ENCODE data around the gene RNF150. TPM values are rescaled to one million over a fixed set of nuclear protein-coding genes. Genes with fewer than 3 reads are reported as not detected.
"Not testable (repeated sequence)": the region's sequence is repeated elsewhere in the genome, so short reads cannot be mapped to it uniquely, and the experiment has no call there.

The RNF150 gene
- total RNA-seq, 1 donor from 2014 or later: 13.2 TPM

DNA sequence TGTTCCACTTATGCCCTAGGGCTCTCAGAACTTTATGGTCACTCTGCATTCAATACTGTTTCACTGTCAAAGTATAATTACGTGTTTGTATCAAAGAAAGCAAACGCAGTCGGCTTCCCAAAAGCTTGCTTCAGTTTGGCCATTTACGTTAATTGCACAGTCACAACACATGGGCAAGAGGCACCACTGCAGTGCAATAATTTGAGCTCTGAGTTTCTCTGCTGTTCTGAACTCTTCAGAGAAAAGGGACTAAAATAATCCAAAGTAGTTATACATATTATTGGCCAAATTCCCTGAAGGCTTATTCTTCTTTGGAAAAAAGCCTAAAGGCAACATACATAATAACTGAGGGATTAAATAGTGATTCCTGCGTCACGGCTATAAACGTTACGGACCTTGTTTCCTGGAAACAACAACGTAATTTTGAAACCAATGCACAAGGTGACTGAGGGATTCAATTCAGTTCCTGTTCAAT lies 51.3 kb downstream of the RNF150 start:
- intact Hi-C loops (cut with DNase I): no loop called here
- DNase-seq (ENCODE audit: low spot score) (no peak), ATAC-seq (no peak)

- ATAC-seq: no peak
- intact Hi-C loops (cut with DNase I): no loop called here
- no peak for DNase-seq (ENCODE audit: low spot score)
These were observed 52.6 kb downstream of the RNF150 start for GRCh38 chr4:141080668-141081067.

DNA sequence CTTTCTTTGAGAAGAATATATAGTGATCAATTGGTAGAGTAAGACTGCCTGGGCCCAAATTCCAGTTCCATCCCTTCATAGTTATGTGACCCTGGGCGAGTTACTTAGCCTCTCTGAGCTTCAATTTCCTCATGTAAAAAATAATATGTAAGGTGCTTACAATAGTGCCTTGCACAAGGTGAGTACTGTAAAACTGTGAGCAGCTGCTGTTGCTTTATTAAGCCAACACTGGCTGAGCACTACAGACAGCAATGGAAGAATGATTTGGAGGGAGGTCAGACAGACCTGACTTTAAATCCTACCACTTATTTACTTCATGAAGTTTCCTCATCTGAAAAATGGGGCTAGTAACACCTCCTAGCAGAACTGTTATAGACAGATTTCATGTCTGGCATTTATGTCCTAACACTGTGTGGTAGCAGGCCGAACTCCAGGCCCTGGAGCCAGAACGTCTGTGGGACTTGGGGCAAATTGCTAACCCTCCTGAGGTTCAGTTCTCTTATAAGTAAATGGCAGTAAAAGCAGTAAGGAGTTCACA lies 53.8 kb downstream of the RNF150 start:
- intact Hi-C loops (cut with DNase I): no loop called here
- DNase-seq (ENCODE audit: low spot score): no peak
- ATAC-seq: no peak

GRCh38 chr4:141078871-141079270 lies 54.4 kb downstream of the RNF150 start:
- DNase-seq (ENCODE audit: low spot score) (no peak), ATAC-seq (no peak)
- intact Hi-C loops (cut with DNase I): no loop called here

DNA sequence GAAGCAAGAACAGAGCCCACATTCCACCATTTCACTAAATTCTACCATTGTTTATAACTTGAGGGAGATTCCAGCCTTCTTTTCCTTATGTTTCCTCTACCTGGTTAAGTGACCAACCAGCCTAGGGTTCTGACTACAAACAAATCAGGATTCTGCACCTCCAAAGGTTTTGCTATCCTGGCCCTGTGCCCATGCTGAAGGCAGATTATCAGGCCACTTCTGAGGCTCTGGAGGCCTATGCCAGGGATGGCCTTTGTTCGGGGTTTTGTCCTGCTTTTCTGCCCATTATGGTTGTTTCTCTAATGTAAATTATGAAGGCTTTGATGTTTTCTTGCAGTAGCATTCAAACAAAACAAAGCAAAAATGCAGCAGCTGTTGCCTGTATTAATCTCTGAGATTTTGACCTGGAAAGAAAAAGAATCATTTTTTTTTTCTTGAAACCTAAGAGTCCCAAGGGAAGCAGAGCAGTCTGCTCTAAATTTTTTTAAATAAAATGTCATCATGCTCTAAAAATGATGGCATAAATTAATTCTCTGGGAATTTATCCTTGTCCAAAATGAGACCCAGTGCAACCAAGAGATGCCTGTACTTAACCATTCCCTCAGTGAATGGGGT lies 55.6 kb downstream of the RNF150 start:
- ATAC-seq (no peak), DNase-seq (ENCODE audit: low spot score) (no peak)
- intact Hi-C loops (cut with DNase I): no loop called here

DNA sequence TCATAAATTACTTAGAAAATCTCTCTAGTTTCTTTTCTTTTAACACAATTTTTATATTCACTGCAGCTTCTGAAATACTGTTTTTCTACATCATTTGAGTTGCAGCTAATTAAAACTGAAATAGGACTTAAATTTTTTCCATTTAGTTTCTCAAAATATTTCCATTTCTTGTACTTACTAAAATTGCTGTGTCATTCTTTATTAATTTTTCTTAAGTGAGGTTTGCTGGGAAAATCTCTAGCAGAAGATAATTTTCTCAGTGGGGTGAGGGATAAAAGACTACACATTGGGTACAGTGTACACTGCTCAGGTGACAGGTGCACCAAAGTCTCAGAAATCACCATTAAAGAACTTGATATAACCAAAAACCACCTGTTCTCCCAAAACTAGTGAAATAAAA lies 57.7 kb downstream of the RNF150 start:
- intact Hi-C loops (cut with DNase I): no loop called here
- ATAC-seq (no peak), DNase-seq (ENCODE audit: low spot score) (no peak)

DNA sequence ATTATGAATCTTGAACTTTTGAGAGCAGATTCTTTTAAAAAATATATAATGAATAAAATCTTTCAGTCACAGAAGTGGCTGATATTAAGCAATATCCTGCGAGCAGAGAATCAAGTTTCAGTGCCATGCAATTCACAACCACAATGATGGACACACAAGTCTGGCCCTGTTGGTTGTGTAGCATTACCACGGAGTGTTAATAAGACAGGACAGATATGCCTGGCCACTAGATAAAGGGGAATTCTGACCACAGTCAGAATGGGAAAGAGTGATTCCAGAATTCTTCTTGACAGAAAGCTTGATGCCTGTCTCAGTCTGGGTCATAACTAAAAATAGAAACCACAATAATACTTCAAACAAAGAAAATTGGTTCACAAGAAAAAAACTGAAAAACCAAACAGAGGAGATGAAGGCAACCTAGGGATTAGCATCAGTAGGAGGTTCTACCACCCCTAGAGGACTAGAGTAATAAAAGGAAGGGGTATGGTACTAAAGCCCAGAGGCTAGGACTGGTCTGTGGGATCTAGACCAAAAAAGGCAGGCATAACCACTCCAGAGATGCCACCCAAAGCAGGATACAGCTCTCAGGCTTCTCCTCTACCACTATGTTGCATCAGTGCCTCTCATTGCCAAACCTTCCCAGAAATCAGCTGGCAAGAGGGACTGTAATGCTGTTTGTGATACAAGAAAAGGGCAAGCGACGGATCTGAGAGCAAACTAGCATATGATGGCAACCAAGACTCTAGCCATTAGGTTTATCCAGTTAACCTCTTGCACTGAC lies 59.0 kb downstream of the RNF150 start:
- intact Hi-C loops (cut with DNase I): no loop called here
- peak; percentile 30 for ATAC-seq
- no peak for DNase-seq (ENCODE audit: low spot score)

GRCh38 chr4:141066690-141067089 lies 66.6 kb downstream of the RNF150 start:
- DNase-seq (ENCODE audit: low spot score): no peak
- ATAC-seq: no peak
- intact Hi-C loops (cut with DNase I): no loop called here

DNA sequence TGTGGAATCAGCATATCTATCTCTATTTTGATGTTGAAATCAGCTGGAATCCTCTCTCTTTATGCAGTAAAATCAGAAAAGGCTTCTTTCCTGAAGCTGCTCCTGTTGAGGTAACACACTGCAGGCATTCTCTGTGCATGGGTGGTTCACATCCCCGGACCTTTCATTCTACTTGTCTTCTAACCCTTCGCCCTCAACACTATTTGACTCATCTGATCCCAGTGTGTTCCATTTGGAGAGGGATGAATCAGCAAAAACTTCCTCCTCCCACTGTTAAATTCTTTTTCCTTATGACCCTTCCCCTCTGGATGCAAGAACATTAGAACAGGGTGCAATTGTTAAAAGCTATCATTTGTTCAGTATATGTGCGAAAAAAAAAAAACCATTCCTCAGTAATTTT lies 67.4 kb downstream of the RNF150 start:
- ATAC-seq: no peak
- intact Hi-C loops (cut with DNase I): no loop called here
- no peak for DNase-seq (ENCODE audit: low spot score)

DNA sequence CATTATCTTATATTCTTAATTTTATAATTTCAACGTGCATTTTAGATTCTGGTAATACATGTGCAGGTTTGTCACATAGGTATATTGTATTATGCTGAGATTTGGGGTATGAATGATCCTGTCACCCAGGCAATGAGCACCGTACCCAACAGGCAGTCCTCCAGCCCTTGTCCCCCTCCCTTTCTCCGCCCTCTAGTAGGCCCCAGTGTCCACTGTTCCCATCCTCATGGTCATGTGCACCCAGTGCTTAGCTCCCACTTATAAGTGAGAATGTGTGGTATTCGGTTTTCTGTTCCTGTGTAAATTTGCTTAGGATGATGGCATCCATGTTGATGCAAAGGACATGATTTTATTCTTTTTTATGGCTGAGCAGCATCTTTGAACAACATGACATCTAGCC lies 70.6 kb downstream of the RNF150 start:
- ATAC-seq (no peak), DNase-seq (ENCODE audit: low spot score) (no peak)
- intact Hi-C loops (cut with DNase I): no loop called here

- ATAC-seq (no peak), DNase-seq (ENCODE audit: low spot score) (no peak)
- intact Hi-C loops (cut with DNase I): no loop called here
These were observed 74.4 kb downstream of the RNF150 start for GRCh38 chr4:141058591-141059512.

DNA sequence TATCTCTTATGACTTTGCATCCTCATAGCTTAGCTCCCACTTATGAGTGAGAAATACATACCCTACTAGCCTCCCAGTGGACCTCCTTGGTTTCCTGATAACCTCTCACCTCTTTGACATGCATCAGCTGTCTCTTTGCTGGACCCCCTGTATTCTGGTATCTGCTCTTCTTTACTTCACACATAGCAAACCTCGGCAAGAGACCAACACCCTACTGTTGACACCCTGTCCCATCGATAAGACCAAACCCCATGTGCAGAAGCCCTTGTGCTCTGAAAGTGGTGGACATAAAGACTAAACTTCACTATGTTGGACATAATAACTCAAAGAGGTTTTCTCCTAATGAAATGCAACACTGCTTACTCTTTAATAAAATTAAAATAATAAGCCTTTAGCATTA lies 75.7 kb downstream of the RNF150 start:
- no peak for DNase-seq (ENCODE audit: low spot score)
- intact Hi-C loops (cut with DNase I): no loop called here
- ATAC-seq: no peak

DNA sequence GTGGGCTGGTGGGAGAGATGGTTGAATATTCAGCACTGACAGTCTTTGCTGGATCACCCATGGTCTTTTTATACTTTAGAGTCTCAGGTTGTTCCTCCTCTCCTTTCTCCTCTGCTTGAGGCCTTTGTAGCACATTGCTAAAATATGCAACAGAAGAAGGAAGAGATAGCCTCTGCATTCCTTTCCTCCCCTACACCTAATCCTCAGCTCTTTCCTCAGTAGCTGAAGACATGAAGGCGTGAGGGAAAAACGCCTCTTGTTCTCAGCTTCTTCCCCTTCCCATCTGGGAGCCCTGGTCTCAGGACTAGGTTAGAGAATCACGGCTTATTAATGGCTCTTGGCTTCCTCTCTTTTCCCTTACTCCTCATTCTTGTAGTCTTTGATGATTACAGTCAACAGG lies 76.8 kb downstream of the RNF150 start:
- ATAC-seq (no peak), DNase-seq (ENCODE audit: low spot score) (no peak)
- intact Hi-C loops (cut with DNase I): no loop called here

- no peak for DNase-seq (ENCODE audit: low spot score)
- intact Hi-C loops (cut with DNase I): no loop called here
- no peak for ATAC-seq
These were observed 78.8 kb downstream of the RNF150 start for GRCh38 chr4:141054446-141054845.

GRCh38 chr4:141050999-141051398 lies 82.3 kb downstream of the RNF150 start:
- ATAC-seq; intact Hi-C loops (cut with DNase I); DNase-seq (ENCODE audit: low spot score): not testable (repeated sequence)

GRCh38 chr4:141047228-141047884 lies 85.9 kb downstream of the RNF150 start:
- no peak for ATAC-seq
- no peak for DNase-seq (ENCODE audit: low spot score)
- intact Hi-C loops (cut with DNase I): no loop called here

DNA sequence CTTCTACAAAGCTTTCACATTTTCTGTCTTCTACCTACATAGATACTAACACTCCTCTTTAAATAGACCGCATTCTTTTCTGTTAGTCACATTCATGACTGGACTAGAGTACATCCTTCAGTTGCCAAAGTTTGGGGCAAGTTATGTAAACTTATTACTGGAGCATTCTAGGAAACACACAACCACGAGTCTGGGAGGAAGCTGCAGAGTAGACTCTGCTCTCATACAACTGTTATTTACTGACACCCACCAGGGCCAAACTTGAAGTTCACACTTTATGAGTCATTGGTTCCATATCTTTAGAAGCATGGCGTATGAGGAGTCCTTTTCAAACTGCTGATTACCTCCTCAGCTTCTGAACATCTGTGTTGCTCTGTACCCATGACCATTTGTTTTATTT lies 87.0 kb downstream of the RNF150 start:
- ATAC-seq: peak; percentile 73
- no peak for DNase-seq (ENCODE audit: low spot score)
- intact Hi-C loops (cut with DNase I): no loop called here

- no peak for DNase-seq (ENCODE audit: low spot score)
- no peak for ATAC-seq
- intact Hi-C loops (cut with DNase I): no loop called here
These were observed 87.4 kb downstream of the RNF150 start for GRCh38 chr4:141045848-141046247.

DNA sequence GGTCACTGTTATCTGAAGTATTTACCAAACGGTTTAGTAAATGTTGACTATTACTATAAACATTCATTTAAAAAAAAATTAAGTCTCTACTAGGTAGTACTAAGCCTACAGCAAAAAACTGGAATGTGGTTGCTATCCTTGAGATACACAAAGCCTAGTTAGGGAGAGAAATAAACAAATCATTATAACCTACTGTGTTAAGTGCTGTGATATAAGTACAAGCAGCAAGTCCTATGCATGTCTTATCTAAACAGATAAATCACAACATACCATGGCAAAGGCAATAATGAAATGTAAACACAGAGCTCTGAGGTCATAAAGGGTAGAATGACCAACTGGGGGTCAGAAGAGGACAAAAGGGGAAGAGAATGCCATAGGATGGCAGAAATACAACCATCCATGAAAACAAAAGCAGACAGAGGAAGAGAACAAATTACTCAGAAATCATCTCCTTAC lies 92.2 kb downstream of the RNF150 start:
- DNase-seq (ENCODE audit: low spot score) (no peak), ATAC-seq (no peak)
- intact Hi-C loops (cut with DNase I): no loop called here
